NOMO-1 (cell line): ENCODE results near the gene CCR1.
A peak's percentile ranks its signal among the peaks of the same experiment; 100 is the strongest.
"Not testable (repeated sequence)": the region's sequence is repeated elsewhere in the genome, so short reads cannot be mapped to it uniquely, and the experiment has no call there.

Experiments used
- DNase-seq, 2 experiments: peaks; one replicate each; lab custom pipeline; 2025; ENCODE audit not compliant: unreplicated experiment in 2 of 2; lab: John Stamatoyannopoulos, UW

The CCR1 gene

GRCh38 chr3:46184469-46184868 is 23.6 kb downstream of the CCR1 start:
- no peak for DNase-seq

- DNase-seq, result no peak
These were observed 24.8 kb downstream of the CCR1 start for GRCh38 chr3:46183330-46183729.

- DNase-seq, result no peak
These were observed 39.3 kb downstream of the CCR1 start for GRCh38 chr3:46168583-46169345.

- DNase-seq, result no peak
These were observed 44.5 kb downstream of the CCR1 start for GRCh38 chr3:46163556-46164041.

- DNase-seq, result no peak
These were observed 45.0 kb downstream of the CCR1 start for GRCh38 chr3:46162975-46163555.

- not testable (repeated sequence) for DNase-seq
These were observed 50.4 kb downstream of the CCR1 start for GRCh38 chr3:46157685-46158084.

GRCh38 chr3:46154311-46154710 is 53.8 kb downstream of the CCR1 start:
- DNase-seq, result peak in 1 of 2 experiments; percentile 10
